HG03103 (cell line): ENCODE measurements around the gene TAC3.

Experiments
- ATAC-seq: cut with Tn5 transposase; IDR thresholded peaks from one replicate; pipeline ENCODE4 v1.9.1; 2021; ENCODE audit warnings: low read depth; ENCODE audit not compliant: unreplicated experiment

Gene TAC3

GRCh38 chr12:57006809-57007475 is 9.4 kb downstream of the TAC3 start:
- no peak for ATAC-seq

GRCh38 chr12:57005980-57006808 is 10.1 kb downstream of the TAC3 start, which contains the start of gene ZBTB39:
ZBTB39 (minus strand) TSS chr12:57006546; CDS start chr12:57004917, 1,629 bp downstream.
- peak; percentile 46 for ATAC-seq

- no peak for ATAC-seq
These were observed 11.7 kb downstream of the TAC3 start for GRCh38 chr12:57004651-57005050.

GRCh38 chr12:57003395-57003794 is 12.9 kb downstream of the TAC3 start:
- no peak for ATAC-seq

DNA sequence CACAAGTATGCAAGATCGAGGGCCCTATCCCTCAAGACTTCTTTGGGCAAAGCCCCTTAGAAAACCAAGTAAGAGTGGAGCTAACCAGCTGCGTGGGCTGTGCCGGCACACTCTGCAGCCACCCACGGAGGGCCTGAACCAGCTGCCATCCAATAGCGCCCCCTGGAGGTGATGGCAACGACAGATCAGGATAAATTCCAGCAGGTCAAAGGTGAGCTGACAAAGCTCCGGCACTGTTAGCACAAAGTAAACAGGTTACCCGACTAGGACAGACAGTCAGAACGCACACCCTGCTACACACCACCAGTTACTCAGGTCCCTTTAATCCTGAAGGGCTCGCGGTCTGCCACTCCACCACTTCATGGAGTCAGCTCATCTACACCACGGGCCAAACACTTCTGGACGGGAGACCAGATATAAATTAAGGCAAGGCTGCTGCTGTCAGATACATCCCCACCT is 14.9 kb downstream of the TAC3 start:
- ATAC-seq = no peak

DNA sequence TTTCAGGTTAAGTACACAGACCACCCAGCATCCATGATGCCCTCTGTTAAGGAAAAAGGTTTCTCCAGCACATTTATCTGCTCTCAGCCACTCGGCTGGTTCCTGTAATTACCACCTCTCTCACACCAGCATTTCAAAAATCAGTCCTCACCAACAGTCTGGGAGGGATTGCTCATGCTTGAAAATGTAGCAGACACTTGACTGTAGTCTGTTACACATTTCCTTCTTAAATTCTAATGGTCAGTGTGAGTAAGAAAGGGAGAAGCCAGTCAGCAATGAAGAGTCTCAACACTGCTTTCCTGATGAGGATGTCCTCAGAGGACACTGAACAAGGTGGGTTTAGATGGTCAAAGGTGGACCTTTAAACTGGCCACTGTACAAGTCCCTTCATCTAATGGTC is 15.9 kb downstream of the TAC3 start:
- no peak for ATAC-seq

DNA sequence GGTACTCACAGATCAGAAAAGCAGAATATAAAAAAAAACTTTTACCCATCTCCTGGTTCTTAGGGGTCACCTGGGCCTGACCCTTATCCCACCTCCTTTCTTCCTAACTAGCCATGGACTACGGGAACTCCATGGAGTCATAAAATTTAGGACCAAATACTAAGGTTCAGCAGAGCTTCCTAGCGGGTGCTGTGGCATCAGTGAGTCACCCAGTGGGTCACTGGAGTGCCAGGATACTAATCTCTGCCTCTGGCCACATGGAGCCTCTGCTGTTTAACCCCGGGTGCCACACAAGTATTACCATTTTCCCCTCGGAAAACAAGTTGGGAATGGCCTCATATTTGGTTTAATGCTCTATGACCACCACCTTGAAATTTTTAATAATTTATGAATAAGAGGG is 16.9 kb downstream of the TAC3 start:
- ATAC-seq = no peak

DNA sequence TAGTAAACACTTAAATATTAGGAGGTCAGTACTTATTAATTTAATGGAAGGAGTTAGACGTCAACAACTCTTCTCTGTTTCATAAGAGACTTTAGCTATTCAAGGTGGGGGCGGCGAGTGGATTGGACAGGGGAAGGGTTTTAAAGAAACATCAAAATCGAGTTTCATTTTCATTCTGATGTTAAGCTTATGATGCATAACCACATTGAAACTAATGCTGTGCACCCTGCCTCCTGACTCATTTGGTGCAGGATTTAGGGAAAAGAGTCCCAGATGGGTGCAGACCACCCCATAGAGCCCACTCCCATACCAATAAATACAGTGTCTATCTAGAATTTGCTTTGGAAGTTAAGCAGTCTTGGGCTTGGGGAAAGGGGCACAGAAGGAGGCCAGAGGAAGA is 17.3 kb downstream of the TAC3 start:
- peak; percentile 80 for ATAC-seq

- ATAC-seq = no peak
These were observed 18.0 kb downstream of the TAC3 start for GRCh38 chr12:56998316-56998715.

DNA sequence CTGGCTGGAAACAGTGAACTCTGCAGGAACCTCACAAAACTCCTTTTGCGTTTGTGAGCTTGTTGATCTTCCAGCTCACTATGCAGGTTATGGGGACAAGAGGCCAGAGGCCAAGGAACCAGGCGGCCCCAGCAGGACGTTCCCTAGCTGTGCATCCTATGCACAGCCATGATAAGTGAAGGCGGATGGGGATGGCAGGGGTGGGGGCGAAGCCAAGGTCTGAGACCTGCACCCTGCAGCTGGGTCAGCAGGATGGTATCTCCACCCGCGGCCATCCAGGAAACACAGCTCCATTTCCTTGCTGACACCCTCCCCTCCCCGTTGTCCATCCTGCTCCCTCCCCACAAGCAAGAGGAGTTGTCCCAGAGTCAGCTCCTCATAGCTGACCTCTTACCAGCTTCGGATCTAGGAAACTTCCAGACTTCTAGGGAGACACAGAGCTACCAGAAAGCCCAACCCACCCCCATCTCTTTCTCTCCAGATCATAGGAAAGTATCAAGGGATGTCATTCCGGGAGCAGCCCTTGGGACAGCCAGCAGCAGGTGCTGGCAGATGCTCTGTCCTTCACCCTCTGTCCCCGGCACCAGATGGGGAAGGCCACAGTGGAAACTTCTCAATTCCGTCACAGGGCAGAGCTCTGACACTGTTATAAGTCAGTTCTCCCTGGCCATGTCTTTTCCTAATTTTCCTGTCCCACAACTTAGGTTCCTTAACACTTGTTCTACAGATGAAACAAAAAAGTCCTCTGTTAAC is 19.4 kb downstream of the TAC3 start:
- no peak for ATAC-seq

DNA sequence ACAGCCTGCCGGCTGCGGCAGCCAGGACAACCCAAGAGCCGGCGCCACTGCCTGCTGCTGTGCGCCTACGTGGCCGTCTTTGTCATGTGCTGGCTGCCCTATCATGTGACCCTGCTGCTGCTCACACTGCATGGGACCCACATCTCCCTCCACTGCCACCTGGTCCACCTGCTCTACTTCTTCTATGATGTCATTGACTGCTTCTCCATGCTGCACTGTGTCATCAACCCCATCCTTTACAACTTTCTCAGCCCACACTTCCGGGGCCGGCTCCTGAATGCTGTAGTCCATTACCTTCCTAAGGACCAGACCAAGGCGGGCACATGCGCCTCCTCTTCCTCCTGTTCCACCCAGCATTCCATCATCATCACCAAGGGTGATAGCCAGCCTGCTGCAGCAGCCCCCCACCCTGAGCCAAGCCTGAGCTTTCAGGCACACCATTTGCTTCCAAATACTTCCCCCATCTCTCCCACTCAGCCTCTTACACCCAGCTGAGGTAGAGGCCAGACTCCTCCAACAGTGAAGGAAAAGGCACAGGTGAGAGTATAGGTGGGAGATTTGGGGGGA is 20.3 kb downstream of the TAC3 start:
- ATAC-seq = no peak

GRCh38 chr12:56995201-56995929 is 21.0 kb downstream of the TAC3 start:
- ATAC-seq = no peak

- ATAC-seq = no peak
These were observed 22.0 kb downstream of the TAC3 start for GRCh38 chr12:56994231-56994746.

DNA sequence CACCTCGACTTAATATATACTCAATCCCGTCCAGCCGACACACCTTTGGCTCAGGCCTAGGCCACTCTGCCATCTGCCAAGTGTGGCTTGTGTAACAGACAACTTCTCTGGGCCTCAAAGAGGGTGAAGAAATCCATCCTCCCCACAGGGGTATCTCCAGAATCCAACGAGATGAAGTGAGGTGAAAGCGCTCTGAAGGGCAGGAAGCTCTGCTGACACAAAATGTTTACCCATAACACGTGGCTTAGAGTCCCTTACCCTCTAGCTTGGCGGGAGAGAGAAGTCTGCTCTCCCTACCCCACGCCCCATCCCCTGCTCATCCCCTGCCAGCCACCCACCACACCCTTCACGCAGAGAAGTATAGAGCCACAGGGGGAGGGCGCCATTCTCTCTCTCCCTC is 23.0 kb downstream of the TAC3 start:
- ATAC-seq = no peak

GRCh38 chr12:56991319-56992246 is 24.7 kb downstream of the TAC3 start:
- ATAC-seq = no peak

DNA sequence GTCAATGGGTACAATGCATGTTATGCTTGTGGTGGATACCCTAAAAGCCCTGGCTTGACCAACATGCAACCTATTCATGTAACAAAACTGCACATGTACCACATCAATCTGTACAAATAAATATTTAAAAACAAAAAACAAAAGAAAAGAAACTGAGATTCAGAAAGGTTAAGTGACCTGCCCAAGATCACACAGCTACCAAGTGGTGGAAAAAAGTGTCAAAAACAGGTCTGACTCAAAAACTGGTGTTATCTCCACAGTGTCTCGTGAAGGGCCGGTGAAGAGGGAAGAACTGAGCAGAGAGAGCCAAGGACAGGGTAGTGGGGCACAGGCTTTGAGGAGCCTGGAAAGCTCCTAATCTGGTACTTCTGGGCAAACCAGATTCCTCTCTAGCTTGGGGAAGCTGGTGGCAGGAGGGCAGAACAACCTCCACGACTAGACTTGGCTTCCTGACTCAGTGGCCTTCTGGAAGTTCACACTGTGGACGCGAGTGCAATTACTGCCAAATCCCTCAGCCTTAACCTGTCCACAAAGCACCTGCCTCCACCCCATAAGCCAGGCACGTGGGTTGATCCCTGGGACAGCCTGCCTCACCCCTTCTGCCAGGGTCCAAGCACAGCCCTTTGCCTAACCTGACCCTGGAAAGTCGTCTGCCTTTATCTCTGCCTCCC is 25.5 kb downstream of the TAC3 start:
- ATAC-seq = no peak

- no peak for ATAC-seq
These were observed 26.3 kb downstream of the TAC3 start for GRCh38 chr12:56989861-56990610.
